SKM-1 treated with dmso at 0.1 percent for 144 hours (cell line): ENCODE results near the gene MED27.

Experiments
- DNase-seq: peaks from one replicate; lab custom pipeline; 2025; ENCODE audit not compliant: unreplicated experiment; lab: John Stamatoyannopoulos, UW

MED27 gene

GRCh38 chr9:132079391-132080091, at the start of gene MED27:
TSS of gene MED27 (minus strand) at chr9:132079867. CDS start at chr9:132079844, 23 bp downstream.
- DNase-seq, result peak; percentile 87

DNA sequence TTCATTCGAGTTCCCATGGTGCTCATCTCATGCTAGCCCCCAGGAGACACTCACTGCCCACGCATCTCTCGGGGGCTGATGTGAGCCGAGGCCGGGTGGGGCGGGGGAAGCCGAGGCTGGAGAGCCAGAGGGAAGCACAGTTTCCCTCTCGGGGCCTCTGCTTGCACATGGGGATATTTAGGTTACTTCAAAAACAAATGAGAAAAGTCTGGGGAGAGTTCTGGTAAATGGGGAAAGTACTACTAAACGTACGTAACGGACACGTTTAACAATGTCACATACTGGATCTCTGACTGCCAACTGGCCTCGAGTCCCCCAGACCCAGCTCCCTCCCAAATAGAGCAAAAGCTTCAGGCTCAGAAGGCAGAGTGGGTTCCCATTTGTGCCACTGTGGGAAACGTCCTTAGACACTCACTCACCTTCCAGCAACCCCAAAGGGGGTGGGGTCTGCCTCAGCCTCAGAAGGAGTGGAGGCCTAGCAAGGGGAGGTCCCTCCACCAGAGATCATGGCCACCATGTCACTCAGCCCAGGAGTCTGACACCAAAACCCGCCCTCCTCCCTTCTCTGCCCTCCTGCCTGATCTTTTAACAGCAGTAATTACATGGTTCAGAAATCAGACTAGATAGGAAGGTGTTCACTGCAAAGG, 48.3 kb upstream of the MED27 start:
- DNase-seq, result no peak

- DNase-seq, result no peak
Observed at GRCh38 chr9:132126680-132127236, 47.1 kb upstream of the MED27 start.

- no peak for DNase-seq
Observed at GRCh38 chr9:132125944-132126679, 46.4 kb upstream of the MED27 start.

- no peak for DNase-seq
Observed at GRCh38 chr9:132125361-132125760, 45.7 kb upstream of the MED27 start.

DNA sequence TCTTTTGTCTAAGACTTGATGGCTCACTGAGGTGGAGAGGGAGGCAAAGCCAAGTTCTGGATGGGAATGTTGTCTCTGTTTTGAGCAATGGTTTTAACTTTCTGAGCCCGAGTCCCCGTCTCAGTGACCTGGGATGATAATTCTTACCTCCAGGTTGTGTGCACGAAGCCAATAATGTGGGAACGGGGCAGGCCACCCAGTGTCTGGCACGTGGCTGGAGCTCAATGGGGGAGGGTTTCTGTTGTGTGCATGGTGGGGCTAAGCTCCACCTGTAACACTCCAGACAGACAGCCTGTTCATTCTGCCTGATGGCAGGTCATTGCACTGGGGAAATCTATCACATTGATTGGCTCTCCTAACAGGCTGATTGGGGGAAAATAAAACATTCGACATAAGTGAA, 45.1 kb upstream of the MED27 start:
- DNase-seq, result no peak

- DNase-seq, result no peak
Observed at GRCh38 chr9:132121021-132121420, 41.4 kb upstream of the MED27 start.

- no peak for DNase-seq
Observed at GRCh38 chr9:132117694-132118093, 38.0 kb upstream of the MED27 start.

DNA sequence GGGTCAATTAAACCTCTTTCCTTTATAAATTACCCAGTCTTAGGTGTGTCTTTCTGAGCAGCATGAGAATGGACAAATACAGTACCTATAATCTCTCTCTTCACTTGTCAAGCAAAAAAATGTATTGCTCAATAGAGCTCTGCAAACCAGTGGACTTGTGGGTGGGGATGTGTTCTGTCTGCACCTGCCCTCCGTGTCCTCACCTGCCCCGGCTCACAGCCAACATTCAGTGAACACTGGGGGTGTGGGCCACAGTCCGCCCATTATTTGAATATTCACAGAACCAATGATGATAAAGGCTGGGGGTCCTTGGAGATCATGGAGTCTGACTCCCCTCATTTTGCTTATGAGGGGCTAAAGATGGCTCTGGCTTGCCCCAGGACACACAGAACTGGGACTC, 36.9 kb upstream of the MED27 start:
- no peak for DNase-seq

DNA sequence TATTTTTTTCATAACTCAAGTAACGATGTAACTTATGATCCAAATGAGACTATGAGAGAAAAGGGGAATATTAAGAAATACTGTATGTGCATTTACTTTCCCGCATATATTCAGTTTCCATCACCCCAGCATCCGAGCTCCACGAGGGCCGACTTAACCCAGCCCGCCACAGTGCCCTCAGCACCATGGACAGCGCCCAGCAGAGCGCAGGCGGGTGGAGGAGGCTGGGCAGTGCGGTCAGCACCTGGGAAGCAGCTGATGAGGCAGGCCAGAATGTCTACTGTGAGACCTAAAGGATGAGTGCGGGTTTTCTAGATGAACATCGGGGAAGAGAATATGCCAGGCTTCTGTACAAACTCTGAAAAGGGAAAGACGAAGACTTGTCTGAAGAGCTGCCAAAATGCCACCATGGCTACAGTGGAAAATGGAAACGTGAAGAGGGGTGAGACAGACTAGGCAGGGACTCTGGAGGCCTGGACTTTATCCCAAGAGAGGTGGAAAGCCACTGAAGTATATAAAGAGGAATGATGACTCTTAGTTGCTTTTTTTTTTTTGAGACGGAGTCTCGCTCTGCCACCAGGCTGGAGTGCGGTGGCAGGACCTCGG, 34.5 kb upstream of the MED27 start:
- DNase-seq, result no peak

- no peak for DNase-seq
Observed at GRCh38 chr9:132109291-132109690, 29.6 kb upstream of the MED27 start.

DNA sequence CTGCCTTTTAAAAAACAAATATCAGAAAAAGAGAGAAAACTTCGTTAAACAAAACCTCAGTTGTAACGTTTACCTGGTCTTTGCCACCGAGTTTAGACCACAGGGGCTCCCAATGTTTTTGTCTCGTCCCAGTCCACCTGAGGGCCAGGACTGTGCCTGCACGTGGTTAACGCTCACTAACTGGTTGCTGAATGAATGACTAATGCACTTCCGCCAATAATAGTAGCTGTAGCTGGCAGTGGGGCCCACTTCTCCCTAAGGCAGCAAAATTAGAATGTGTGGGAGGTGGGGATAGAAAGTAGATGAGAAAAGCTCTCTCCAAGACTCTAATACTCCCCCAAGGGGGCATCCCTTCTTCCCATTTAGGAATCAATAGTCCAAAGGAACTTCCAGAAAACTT, 29.1 kb upstream of the MED27 start:
- DNase-seq, result no peak

DNA sequence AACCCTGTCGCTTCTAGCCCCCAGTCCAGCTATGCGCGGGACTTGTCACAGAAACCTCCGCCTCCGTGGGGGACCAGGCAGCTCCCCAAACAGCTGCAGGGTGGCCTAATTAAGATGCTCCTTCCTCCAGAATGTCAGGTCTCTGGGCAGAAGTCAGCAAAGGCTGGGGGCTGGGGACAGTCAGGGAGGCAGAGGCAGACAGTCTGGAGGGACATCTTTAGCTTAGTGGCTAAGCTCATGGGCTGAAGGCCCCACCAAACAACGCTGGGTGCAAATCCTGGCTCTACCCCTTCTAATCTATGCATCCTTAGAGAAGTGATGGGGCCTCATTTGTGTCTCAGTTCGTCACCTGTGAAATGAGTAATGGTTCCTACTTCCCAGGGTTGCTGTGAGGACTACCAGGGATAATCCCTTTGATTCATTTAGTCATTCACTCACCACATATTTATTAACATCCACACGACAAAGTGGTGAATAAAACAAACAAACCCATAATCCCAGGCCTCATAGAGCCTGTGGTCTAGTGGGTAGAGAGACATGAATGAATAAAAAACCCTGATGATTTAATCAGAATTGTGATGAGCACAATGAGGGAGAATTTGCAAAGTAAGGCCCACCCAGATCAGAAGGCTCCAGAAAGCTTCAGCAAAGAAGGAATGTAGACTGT, 20.2 kb upstream of the MED27 start:
- no peak for DNase-seq

GRCh38 chr9:132099167-132099566, 19.5 kb upstream of the MED27 start:
- DNase-seq, result no peak

DNA sequence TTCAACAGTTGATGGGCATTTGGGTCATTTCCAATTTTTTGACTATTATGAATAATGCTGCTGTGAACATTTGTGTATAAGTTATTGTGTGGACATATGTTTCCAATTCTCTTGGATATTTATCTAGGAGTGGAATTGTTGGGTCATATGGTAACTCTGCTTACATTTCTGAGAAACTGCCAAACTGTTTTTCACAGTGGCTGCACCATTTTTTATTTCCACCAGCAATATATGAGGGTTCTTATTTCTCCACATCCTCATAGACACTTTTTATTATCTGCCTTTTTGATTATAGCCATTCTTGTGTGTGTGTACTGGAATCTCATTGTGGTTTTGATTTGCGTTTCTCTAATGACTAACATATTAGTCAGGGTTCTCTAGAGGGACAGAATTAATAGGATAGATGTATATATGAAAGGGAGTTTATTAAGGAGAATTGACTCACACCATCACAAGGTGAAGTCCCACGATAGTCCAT, 14.7 kb upstream of the MED27 start:
- DNase-seq, result no peak

DNA sequence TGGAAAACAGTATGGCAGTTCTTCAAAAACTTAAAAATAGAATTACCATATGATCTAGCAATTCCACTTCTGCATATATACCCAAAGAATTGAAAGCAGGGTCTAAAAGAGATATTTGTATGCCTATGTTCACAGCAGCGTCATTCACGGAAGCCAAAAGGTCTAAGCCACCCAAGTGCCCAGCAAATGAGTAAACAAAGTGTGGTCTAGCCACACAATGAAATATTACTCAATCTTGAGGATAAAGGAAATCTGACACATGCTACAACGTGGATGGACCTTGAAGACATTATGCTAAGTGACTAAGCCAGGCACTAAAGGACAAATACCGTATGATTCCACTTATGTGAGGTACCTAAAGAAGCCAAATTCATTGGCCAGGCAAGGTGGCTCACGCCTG, 11.1 kb upstream of the MED27 start:
- DNase-seq, result no peak

- DNase-seq, result no peak
Observed at GRCh38 chr9:132087438-132088030, 7.9 kb upstream of the MED27 start.

- no peak for DNase-seq
Observed at GRCh38 chr9:132082188-132082587, 2.5 kb upstream of the MED27 start.

DNA sequence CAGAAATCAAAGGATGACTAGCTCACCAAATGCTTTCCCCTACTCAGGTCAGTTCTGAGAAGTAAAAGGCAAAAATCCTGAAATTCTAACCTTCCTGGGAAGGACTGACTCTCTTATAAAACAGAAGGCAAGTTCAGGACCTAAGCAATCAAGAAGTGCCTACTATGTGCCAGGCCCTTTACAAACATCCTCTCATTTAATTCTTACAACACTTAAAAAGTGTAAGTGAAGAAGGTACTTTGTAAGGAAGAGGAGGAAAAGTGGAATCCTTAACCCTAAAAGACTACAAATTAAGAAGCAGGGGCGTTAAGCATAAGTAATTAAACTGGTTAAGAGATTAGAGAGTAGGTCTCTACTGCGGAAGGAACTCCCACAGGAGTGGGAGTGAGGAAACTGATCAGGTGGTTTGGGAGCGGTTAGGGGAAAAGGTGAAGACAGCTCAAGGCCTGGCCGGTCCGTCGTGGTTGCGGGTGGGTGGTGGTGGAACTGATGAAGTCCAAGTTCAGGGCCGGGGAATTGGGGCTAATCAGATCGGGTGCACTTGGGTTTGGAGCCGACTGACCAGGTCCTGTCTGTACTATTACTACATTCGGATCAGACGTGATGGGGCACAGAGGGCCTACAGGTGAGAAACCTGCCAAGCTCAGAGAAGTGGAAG, 839 bp downstream of the MED27 start:
- peak; percentile 1 for DNase-seq
